Measurements from ENCODE around the gene PSMD11.

DNA sequence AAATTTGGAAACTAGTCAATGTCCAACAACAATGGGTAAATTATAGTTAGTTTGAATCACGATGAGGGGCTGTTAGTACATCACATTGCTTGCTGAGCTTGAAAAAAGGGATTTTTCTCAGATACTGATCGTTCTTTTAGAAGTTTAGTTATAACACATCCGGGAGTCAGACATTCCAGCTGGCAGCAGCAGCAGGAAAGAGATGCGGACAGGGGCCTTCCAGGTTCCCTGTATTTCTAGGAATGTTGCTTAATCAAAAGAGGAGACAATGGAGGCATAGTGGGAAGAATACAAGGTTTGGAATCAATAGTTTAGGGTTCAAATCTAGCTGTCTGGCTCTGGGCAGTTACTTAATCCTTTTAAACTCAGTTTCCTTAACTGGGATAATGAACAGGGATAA, 70.3 kb downstream of the PSMD11 start:
- TF ChIP-seq CBX1 (IDR thresholded peaks at IDR 0.05; ENCODE audit: low read depth), result no peak
- TF ChIP-seq, protein P1, sequence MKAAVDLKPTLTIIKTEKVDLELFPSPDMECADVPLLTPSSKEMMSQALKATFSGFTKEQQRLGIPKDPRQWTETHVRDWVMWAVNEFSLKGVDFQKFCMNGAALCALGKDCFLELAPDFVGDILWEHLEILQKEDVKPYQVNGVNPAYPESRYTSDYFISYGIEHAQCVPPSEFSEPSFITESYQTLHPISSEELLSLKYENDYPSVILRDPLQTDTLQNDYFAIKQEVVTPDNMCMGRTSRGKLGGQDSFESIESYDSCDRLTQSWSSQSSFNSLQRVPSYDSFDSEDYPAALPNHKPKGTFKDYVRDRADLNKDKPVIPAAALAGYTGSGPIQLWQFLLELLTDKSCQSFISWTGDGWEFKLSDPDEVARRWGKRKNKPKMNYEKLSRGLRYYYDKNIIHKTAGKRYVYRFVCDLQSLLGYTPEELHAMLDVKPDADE (CRISPR knock-in tag; IDR thresholded peaks at IDR 0.05), result no peak
- TF ChIP-seq ATAD3A (CRISPR knock-in tag; IDR thresholded peaks at IDR 0.05), result no peak
- no peak for TF ChIP-seq JUNB (CRISPR knock-in tag; IDR thresholded peaks at IDR 0.05; ENCODE audit: borderline replicate concordance)
- TF ChIP-seq NFIC (IDR thresholded peaks at IDR 0.05; ENCODE audit: low read length), result no peak
- no peak for TF ChIP-seq ZNF20 (CRISPR knock-in tag; IDR thresholded peaks at IDR 0.05)
